H4 (cell line): Measurements from ENCODE around the gene KIAA1671. TPM values are rescaled to one million over a fixed set of nuclear protein-coding genes. Genes with fewer than 3 reads are reported as not detected.

Experiments used
- DNase-seq: peaks from one replicate; pipeline ENCODE4 v3.0.0-alpha.2; 2015; ENCODE audit warnings: low spot score
- total RNA-seq: library from RNA; depleted of rRNA; stranded (reverse); fragments of >200 nt; shearing (Covaris generic); gene quantifications from 2 replicates; pipeline ENCODE4 v1.2.3, GENCODE V29; 2014

The KIAA1671 gene
- total RNA-seq, 1 experiment from 2014 or later, result 3.2 TPM

DNA sequence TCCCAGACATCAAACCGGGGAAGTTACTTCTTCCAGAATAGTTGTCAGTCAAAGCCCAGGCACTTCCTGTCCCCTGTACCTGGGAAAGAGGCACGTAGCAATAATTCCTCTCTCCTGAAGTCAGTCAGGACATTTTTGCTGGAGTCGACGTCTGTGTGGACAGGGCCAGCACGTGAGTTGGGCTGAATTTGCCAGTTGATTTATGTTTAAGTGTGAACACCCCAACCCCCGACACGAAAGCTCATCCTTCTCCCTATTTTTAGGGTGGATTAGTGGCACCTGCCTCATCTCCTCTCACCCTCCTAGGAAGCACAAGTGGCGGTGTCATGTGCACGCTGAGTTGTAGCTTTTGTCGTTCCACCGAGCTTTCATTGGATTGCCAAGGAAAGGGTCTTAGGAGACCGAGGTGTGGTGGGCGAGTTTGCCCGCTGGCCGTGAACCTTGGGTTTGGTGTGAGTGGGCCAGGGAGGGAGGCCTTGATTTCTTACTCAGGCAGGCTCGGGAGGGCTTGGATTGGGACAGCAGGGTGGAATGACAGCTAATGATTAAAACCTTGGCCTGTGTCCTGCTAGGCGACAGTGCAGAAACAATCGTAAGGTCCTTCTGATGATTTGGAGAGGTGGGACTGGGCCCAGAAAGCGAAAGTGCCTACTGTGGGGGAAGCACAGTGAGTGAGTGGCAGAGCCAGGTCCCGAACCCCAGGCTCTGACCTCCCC is 160.2 kb downstream of the KIAA1671 start:
- no peak for DNase-seq

DNA sequence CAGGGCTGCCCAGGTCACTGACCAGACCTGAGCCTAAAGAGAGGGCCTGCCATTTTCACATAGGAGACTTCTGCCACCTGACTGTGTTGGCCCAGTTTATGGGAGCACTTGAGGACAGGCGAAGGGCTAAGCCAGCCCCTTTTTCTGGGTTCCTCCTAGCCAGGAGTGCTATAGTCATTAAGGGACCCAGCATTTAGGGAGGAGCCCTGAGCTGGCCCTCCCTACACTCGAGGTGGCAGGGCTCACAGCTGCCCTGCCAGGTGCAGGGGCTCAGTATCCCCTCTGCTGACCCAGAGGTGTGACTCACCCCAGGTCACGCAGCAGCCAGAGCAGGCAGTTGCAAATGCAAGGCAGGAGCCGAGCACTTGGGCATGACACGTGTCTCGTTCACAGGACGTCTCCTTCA is 160.8 kb downstream of the KIAA1671 start:
- DNase-seq, result no peak

DNA sequence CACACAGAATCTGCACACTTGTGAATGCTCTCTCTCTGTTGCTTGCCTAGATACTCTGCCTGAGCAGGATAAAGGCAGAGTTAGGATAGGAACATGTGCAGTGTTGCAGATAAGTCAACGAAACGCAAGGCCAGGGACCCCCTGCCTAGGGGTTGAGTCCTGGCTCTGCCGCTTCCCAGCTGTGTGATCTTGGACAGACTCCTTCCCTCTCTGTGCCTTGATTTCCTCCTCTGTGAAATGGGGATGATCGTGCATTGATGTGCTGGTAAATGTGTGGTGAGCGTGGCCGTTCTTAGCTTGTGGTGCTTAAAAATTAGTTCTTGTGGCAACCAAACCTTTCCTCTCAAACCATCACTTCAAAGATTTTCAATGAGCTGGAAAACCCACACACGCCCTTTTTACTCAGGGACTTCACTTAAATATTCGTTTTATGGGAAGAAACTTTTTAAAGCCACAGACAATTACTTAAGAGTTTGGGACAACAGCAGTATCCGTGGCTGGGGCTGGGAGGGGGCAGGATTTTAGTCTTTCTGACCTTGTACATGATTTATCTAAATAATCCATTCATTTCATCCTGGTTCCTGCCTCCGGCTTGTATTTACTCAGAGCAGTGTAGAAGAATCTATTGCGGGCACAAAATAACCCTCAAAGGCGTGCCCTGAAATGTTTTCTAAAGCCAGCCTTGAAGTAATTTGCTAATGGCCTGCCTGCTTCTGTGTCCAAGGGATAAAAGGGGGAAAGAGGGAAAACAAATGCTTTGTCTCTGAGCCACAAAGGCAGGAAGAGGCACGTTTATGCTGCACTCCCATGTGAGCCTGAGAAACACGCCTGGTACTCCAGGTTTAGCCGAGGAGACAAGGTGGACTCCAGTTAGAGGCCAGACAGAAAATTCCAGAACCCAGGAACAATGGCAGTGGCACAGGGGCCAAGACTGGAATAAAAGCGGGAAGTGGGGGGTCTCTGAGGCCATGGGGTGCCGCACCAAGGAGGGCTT is 162.2 kb downstream of the KIAA1671 start:
- DNase-seq, result peak; percentile 19

DNA sequence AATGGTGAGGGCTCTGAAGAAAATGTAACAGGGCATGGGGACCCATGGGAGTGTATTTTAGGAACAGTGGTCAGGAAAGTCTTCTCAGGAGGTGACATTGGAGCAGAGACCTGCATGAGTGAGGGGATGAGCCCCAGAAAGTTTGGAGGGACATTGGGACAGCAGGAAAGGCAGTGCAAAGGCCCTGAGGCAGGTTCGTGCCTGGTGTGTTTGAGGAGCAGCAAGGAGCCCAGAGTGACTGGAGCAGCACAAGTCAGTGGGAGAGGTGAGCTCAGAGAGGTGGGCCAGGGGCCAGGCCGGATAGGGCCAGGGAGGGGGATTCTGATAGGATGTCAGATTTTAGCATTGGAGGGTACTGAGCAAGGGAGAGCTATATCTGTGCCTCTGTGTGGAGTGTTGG is 167.1 kb downstream of the KIAA1671 start:
- DNase-seq, result no peak

DNA sequence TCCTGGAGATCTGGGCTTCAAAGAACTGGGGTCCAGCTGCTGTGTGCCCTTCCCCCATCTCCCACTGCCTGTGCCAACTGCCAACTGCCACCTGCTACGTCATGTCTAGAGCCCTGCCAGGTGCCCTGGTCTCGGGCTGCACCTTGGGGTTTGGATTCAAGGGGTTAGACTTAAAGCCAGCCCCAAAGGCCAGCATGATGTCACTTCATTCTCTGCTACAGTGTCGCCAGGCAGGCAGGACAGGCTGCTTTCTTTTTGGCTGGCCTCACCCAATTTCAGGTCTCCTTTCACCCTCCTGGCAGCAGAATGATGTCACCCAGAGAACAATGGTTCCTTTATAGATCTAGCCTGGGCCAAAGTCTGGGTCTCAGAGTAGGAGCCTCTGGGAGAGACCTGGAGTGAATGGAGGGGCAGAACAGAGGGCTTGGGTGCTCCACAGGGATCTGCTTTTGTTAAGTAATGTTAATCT is 167.6 kb downstream of the KIAA1671 start:
- peak; percentile 10 for DNase-seq

DNA sequence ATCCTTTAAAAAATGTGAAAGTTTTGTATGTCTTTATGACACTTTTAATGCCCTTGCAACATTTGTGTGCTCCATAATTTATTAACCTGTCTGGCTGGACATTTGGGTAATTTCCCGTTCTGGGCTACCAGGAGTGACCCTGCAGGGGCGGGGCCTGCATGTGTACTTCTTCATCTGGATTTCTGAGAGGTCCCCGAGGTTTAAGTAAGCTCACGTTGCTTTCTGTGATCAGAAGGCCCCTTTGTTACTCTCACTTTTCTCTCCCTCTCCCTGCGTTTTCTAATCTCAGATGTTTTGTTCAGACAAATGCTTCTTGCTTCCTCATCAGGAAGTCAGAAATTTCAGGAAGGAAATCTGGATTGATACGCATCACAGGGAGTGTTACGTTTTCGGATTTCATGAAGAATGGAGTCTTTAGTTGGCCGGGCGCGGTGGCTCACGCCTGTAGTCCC is 168.3 kb downstream of the KIAA1671 start:
- no peak for DNase-seq

DNA sequence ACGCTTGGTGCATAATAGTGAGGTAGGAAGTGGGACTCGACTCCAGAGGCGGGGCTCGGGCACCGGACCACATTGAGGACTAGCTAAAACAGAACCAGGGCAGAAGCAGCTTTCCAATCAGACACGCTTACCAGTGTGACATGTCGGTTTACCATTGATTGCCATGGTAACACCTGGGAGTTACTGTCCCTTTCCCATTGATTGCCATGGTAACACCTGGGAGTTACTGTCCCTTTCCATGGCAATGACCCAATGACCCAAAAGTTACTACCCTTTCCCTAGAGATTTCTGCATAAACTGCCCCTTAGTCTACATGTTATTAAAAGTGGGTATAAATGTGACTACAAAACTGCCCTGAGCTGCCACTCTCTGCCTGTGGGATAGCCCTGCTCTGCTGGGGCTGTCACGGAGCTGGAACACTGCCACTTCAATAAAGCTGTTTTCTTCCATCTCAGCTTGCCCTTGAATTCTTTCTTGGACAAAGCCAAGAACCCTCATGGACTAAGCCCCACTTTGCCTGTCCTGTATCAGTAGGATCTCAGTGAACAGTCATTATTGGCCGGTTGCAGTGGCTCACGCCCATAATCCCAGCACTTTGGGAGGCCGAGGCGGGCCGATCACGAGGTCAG is 169.7 kb downstream of the KIAA1671 start:
- no peak for DNase-seq

DNA sequence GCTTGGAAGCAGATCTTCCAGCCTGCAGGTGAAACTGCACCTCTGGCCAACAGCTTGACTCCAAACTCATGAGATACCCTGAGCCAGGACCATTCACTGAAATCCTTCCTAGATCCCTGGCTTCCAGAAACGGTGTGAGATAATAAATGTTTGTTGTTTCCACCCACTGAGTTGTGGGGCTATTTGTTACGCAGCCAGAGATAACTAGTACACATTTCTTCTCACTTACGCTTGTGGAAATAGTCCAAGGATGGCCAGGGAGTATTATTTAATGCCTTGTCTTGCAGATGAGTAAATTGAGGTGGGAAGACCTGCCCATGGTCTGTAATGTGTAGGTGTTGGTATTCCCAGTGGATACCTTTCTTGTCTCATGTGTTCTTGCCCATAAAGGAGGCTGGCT is 171.2 kb downstream of the KIAA1671 start:
- no peak for DNase-seq

DNA sequence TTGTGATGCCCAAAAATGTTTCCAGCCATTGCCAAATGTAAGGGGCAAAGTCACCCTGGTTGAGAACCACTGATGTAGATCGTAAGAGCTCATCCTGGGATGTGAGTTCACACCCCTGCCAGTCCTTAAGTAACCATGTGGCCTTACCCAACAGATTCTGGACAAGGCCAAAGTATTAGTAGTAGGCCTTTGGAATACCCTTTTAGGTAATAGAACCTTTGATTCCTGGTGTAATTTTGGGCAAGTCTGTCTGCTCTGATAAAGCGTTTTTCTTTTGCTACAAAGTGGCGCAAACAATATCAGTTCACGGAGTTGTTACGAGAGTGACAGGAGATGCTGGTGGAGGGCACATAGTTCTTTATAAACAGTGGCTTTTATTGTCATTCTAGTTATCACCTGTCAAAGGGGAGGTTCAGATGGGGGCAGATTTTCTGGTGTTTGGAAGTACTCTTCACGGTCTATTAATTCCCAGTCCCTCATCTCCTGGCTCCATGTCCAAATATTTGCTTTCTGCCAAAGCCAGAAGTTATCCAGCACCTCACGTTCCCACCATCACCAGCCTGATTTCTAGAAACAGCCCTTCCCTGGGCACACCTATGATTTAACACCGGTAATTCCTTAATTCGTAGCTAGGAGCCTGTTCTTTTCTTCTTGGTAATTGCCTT is 173.3 kb downstream of the KIAA1671 start:
- DNase-seq, result no peak

DNA sequence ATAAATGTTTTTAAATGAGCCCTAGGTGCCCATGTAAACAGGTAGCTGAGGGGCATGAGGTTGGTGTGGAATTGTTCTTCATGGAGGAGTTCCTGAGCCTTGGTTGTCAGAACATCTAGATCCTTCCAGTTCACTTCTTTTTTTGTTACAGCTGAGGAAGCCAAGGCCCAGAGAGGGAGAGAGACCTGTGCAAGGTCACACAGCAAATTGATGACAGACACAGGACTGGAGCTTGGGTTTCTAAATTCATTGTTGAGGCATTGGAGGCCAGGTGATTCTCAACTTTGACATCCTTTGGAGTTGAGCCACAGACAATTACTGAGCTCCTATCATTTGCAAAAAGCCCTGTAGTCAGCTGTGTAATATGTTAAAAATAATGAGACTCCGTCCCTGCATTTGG is 174.0 kb downstream of the KIAA1671 start:
- no peak for DNase-seq

DNA sequence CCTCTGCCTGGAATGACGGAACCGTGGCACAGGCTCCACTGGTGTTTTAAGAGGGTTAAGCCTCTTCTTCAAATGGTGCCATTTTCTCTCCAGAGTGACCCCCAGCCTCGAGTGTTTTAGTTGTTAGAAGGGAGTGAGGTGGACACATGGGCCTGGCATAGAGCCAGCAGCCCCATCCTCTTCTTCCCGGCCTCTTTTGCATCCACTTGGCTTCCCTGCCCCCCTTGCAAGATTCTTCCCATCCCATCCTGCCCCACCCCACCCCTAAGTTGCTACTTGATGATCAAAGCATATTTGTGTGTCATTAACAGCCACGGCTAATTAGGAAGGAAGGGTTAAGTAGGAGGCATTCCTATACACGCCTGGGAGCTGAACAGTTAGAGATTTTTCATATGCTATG is 174.8 kb downstream of the KIAA1671 start:
- no peak for DNase-seq

DNA sequence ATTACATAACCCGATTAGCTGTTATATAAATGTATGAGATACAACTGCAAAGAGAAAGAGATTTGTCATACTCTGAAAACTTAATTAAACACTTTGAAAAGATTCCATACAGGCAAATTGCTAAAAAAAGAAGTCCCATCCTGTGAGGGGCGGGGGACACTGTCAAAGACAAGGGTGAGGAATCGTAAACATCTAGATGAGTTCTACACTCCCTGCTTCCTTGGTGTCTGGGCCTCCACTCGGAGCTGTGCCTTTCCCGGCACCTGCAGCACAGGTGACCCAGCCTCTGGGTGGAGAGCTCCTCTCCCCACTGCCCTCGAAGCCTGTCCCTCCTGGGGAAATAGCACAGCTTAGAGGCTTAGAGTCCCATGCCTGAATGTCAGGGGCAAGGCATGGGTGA is 177.9 kb downstream of the KIAA1671 start:
- DNase-seq, result no peak

DNA sequence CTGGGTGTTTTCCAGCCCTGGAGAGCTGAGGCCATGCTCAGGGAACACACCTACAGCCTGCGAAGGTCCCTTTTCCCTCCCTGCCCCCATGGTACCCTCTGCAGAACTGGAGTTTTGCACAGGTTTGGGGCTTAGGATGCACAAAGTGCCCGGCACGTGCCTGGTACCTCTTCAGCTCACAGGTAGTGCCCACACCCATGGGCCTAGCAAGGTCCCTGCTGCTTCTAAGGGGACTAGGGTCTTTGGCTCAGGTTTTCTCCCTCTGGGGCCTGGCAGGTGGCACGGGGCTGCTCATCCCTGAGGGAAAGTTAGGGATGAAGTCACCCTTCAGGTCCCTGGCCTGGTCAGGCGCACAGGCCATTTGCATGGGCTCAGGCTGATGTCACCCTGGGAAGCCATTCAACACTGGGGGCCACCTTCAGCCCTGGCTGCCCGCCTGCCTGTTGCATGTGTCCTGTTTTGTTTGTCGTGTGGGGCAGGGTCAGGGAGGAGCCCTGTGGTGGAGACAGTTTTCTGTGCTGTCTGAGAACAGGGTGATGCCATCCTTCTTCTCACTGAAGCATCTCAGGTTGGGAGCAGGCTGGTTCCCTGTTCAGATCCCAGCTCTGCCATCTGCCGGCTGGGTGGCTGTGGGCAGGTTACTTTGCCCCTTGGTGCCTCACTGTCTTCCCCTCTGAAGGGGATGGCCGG is 178.8 kb downstream of the KIAA1671 start:
- no peak for DNase-seq

DNA sequence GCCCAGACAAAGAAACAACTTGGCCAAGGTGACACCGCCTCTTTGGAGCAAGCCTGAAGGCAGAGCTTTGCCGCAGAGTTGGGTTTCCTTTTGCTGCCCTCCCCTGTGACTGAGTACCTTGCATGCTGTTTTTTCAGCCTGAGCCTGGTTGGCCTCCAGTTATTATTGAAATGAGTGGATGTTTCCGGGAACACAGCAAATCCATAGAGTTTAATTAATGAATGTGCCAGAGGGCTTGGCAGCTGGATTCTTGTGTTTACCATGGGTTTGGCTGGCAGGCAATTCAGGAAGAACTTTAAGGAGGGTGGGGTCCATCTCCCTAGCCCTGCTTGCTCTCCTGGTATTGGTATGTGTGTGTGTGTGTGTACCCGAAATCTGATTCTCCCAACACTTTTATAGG is 181.5 kb downstream of the KIAA1671 start:
- DNase-seq, result peak; percentile 23

DNA sequence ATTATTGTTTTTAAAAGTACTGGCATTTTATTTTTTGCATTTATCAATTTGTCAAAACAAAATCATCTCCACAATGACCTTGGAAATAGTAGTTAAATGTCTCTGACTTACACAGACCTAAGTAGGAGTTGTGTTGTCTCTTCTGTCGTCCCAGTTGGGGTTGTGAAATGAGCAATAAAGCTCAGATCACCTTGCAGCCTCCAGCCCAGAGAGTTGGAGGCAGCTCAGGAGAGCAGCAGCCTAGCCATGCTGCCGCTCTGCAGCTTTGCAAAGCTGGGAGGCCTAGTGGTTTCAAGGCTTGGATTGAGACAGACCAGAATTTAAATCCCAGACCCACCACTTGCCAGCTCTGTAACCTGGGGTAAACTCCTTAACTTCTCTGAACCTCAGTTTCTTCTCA is 181.9 kb downstream of the KIAA1671 start:
- no peak for DNase-seq

DNA sequence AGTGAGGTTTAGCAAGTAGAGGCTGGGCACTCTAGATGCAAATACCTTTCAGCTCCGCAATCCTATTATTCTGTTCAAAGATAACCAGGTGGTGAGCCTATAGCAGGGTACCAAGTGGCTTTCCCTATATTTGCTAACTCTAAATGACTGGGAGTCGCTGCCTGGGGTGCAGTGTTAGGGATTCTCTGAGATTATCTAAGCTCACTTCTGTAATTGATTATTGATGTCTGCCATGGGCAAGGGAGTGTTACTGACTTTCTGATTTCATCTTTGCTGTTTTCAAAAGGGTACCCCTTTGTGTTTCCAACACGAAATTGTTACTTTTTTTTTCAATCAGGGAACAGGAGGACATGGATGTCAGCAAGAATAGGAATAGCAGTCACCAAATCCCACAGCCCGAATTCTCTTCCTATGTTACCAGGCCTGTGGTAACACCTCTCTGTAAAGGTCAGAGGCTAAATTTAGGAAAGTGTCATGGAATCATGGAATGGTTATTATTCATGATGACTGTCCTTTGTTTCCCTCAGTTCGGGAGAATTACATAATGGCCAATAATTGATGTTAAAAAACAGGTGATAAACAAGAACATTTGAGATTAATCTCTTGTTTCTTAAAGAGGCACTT is 184.5 kb downstream of the KIAA1671 start:
- no peak for DNase-seq

DNA sequence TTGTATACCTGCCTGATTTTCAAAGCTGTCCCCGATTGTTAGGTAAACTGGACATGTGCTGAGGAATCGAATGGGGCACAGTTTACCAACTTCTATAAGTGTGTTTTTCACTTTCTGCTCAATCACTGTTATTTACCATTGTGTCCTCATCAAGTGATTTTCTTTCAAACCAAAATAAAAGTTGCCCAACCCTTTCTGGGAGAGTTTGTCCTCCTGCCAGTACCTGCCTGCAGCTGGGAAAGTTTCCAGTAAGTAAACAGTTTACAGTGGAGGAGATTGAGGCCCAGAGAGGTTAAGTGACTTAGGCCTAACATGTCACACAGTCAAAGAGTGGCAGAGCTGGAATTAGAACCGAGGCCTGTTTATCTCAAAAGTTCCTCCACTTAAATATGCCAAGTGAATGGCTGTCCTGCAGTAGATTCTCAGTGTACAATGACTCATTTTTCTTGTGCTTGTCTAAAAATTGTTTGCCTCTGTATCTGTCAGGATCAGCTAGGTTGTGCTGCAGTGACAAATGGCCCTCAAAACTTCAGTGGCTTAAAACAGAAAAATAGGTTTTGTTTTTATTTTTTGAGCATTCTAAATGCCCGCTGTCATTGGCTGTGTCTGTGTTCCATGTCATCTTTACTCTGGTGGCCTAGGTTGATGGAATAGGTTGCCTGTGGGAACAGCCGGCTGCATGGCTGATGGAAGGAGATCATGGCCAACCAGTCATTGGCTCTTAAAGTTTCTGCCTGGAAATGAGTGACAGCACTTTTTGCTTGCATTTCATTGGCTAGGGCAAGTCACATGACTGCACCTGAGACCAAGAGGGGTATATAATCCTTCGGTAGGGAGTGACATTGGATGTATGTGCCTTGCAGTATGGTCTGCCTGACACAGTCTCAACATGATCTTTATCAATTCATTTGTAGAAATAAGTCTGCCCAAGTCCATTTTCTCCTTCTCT is 185.3 kb downstream of the KIAA1671 start:
- peak; percentile 14 for DNase-seq

DNA sequence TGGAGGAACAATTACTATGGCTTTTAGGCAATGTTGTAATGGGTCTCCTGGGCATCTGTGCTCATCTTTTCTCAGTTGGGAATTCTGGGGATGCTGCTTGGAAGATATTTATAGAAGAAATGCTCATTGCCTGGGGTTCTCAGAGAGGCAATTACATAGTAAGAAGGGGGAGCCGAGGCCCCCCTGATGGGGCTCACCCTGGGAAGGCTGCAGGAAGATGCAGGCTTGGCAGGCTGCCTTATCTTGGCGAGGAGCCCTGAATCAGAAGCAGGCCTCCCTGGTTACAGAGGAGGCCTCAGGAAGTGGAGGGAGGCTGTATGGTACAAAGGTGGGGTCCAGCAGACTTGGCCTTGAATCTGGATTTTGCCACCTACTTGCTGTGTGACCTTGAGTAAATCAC is 186.5 kb downstream of the KIAA1671 start:
- no peak for DNase-seq

DNA sequence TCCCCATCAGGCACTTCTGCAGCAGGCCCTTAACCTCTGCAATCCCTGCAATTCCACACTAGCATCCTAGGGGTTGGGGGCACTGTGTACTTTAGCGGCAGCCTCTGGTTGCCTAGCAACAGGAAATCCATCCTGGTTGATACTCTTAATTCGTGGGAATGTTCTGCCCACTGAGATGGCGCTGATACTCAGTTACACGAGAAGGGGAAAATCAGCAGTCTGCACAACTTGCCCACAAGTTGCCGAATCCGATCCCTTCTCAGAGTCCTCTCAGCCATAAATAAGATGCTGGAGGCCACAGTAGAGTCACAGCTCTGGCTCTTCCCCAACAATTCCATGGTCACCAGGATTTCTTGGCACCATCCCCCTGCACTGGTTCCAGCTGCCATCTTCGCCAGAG is 189.6 kb downstream of the KIAA1671 start:
- no peak for DNase-seq
